GM18868 (cell line): ENCODE results near the gene RAPSN.

Experiments used
- ATAC-seq: cut with Tn5 transposase; IDR thresholded peaks from one replicate; pipeline ENCODE4 v1.9.1; 2021; ENCODE audit warnings: mild to moderate bottlenecking, moderate library complexity; ENCODE audit not compliant: unreplicated experiment

The RAPSN gene

GRCh38 chr11:47448566-47449427, at the start of gene RAPSN:
Gene RAPSN (minus strand): TSS chr11:47449136. CDS start chr11:47448964, 172 bp downstream.
- ATAC-seq: no peak

GRCh38 chr11:47498149-47498548, 49.2 kb upstream of the RAPSN start:
- no peak for ATAC-seq

- ATAC-seq: no peak
Measured at GRCh38 chr11:47496808-47497207, 47.9 kb upstream of the RAPSN start.

GRCh38 chr11:47495856-47496217, 46.9 kb upstream of the RAPSN start:
- ATAC-seq: no peak

- ATAC-seq: no peak
Measured at GRCh38 chr11:47495011-47495855, 46.3 kb upstream of the RAPSN start.

DNA sequence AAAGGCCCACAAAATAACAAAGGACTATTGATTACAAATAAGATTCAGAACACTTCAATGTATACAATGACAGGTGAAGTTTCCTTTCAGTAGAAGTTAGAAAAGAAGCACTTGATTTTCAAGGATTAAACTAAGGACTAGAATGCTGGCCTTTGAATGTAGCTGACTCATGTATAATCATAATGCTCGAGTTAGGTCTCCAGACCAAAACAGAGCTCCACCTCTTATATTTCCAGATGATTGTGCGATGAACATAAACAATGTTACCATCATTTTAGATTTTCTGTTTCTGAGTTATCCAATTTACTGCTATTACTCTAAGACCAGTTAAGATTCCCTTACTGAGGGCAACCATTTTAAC, 40.4 kb upstream of the RAPSN start:
- ATAC-seq: no peak

DNA sequence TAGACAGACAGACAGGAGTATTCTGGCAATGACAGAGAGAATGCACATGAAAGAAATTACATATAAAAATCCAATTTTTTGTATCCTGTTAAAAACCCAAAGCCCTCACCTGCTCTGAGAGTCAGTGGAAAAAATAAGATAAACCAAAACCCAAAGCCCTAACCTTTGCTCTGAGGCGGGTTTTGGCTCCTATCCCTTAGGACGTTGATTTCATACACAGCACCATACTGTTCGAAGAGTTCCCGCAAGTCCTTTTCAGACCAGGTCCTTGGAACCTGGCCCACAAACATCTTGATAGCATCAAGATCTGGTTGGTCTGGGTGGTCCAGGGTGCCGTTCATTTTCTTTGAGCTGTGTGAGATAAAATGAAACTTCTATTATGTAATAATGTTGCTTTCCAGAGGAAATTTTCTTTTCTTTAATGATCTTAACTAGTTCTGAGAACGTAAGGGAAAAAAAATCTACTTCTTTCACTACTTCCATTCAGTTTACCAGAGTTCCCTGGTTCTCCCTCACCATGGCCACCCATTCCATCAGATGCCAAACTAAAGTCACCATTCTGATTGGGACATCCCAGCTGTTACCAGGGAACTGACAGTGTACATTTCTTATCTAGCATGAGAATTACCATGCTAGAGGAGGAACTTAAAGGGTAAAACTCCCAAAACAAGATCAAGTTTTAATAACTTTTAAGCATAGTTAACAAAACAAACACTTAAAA, 39.9 kb upstream of the RAPSN start:
- no peak for ATAC-seq

- no peak for ATAC-seq
Measured at GRCh38 chr11:47488111-47488510, 39.2 kb upstream of the RAPSN start.

DNA sequence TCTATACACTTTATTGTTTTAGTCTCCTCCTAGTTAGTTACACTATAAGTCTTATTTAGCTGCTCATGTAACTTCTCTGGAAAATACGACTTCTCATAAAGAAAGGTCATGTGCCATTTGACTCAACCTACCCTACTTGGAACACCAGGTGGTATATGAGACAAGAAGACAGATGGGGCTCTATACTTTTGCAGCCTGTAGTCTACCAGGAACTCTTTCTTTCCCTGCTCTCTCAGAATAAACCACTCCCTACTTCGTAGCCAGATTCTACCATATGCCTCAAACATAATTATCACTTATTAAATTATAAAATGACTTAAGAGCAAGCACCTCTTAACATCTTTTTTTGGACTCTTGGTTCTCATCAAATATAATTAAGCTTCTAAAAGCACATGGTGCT, 38.5 kb upstream of the RAPSN start:
- ATAC-seq: no peak

DNA sequence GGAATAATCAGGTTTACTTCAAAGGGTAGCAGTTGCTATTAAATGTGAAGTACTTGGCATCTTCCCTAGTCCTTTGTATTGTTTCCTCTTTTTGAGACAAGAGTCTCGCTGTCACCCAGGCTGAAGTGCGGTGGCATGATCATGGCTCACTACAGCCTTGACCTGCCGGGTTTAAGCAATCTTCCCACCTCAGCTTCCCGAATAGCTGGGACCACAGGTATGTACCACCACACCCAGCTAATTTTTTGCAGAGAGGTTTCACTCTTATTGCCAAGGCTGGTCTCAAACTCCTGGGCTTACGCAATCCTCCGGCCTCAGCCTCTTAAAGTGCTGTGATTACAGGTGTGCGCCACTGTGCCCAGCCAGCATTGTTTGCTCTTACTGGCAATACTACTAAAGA, 36.2 kb upstream of the RAPSN start:
- no peak for ATAC-seq

GRCh38 chr11:47483457-47483856, 34.5 kb upstream of the RAPSN start:
- no peak for ATAC-seq

DNA sequence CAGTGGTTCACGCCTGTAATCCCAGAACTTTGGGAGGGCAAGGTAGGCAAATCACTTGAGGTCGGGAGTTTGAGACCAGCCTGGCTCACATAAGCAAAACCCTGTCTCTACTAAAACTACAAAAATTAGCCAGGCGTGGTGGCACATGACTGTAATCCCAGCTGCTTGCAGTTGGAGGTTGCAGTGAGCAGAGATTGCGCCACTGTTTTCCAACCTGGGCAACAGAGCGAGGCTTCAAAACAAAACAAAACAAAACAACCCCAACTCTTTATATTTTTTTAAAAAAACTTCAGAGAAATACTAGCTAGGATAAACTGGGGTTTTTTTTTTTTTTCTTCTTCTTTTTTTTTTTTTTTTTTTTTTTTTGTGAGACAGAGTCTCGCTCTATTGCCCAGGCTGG, 31.8 kb upstream of the RAPSN start:
- no peak for ATAC-seq

DNA sequence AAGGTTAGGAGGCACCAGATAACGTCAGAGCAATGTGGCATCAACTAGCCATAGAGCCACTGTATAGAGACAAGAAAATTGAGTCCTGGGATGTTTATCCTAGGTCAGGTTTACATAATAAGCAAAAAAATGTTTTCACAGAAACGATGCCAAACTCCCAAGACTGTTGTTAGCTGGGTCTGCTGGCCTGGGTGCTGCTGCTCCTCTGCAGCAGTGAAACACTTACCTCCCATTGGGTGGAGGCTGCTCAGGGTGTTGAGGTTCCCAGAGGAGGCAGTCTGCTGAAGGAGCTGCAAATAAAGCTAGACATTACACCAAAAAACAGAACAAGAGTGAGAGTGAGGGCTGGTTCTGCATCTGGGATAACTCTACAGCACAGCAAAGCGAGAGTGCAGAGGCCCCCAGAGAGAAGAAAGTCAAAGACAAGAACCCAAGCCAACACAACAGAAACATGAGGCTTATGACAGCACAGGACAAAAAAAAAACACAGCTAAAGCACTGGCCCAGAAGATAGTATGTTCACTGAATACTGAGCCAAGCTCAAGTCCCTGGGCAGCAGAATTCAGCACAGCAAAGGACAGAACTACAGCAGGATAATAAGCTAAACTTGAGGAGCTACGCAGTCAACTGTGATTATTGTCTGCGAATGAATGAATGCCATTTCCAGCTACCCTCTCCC, 29.9 kb upstream of the RAPSN start:
- no peak for ATAC-seq

DNA sequence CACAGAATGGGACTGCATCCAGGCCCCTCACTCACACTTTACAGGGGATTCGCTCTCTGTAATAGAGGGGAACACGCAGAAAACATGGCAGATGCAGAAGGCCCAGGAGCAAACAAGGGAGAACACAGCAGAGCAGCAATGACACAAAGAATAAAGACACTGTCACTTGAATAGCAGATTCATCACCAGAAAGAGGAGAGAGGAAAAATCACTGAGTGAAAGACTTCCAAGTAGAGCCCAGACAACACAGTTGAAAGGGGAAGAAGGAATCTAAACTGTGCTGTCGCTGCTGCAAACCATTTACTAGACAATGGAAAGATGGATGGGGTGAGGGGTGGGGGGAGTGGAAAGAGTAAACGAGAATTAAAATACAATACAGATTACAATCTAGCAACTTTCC, 28.8 kb upstream of the RAPSN start:
- no peak for ATAC-seq

GRCh38 chr11:47477323-47477722, 28.4 kb upstream of the RAPSN start:
- no peak for ATAC-seq

GRCh38 chr11:47470671-47471070, 21.7 kb upstream of the RAPSN start:
- no peak for ATAC-seq

GRCh38 chr11:47469361-47470179, 20.6 kb upstream of the RAPSN start:
- ATAC-seq: no peak

- ATAC-seq: no peak
Measured at GRCh38 chr11:47468598-47469214, 19.8 kb upstream of the RAPSN start.

GRCh38 chr11:47467357-47467756, 18.4 kb upstream of the RAPSN start:
- ATAC-seq: no peak
